ENCODE results near the gene PNMA5.

- TF ChIP-seq CTCF (IDR thresholded peaks at IDR 0.05; ENCODE audit: low read depth, low read length, poor library complexity, severe bottlenecking) (no peak), EZH2phosphoT487 (IDR thresholded peaks at IDR 0.05; ENCODE audit: borderline replicate concordance, low read length) (no peak)
Observed at GRCh38 chrX:152991123-152991522, 2.8 kb downstream of the PNMA5 start.
